Panc1 (cell line): ENCODE measurements around the gene PCGF1. TPM values are rescaled to one million over a fixed set of nuclear protein-coding genes. Genes with fewer than 3 reads are reported as not detected.

Experiments used
- ATAC-seq: fragments of 200-7000 bp; cut with Tn5 transposase; 2 replicates; pipeline ENCODE4 v1.9.1; 2020; ENCODE audit warnings: mild to moderate bottlenecking, moderate library complexity
- BruUV-seq: library from RNA; stranded (reverse); fragments of 400-500 nt; replicated peaks from 2 replicates; lab custom pipeline; 2021; lab: Mats Ljungman, UMichigan
- CTCF ChIA-PET: fragments of 300-600 bp; sonication (Branson Sonifier 250); formaldehyde crosslinking; loops from one replicate; lab custom pipeline; 2022; ENCODE audit warnings: antibody characterized with exemption; lab: Charles Lee
- POLR2A ChIA-PET: fragments of 300-600 bp; sonication (Branson Sonifier 250); formaldehyde crosslinking; loops from one replicate; lab custom pipeline; 2022; ENCODE audit warnings: antibody characterized with exemption; lab: Charles Lee
- DNase-seq: peaks from one replicate; pipeline ENCODE4 v3.0.0-alpha.2; 2010; ENCODE audit warnings: low read depth, low spot score
- H3K27ac ChIP-seq: 2 replicates; pipeline ENCODE4 v1.5.1; 2011; ENCODE audit warnings: mild to moderate bottlenecking, low read length, inconsistent platforms
- H3K27me3 ChIP-seq: fragments of 200-500 bp; sonication (Bioruptor generic); 2 replicates; pipeline ENCODE4 v1.6.0; 2014; ENCODE audit warnings: low read length, inconsistent platforms; ENCODE audit not compliant: control insufficient read depth, insufficient read depth
- H3K36me3 ChIP-seq: fragments of 200-500 bp; sonication (Bioruptor generic); 2 replicates; pipeline ENCODE4 v1.5.1; 2014; ENCODE audit warnings: inconsistent platforms, mild to moderate bottlenecking, low read length, moderate library complexity; ENCODE audit not compliant: control insufficient read depth, insufficient read depth
- H3K4me1 ChIP-seq: 2 replicates; pipeline ENCODE4 v1.5.1; 2011; ENCODE audit warnings: inconsistent platforms, mild to moderate bottlenecking, low read length, moderate library complexity; ENCODE audit not compliant: control insufficient read depth, insufficient read depth
- H3K4me3 ChIP-seq, 2 experiments: 2 replicates each; pipeline ENCODE4 v1.5.1; 2011 to 2012; ENCODE audit warnings: low read depth in 2 of 2, low read length in 2 of 2, mild to moderate bottlenecking in 2 of 2, inconsistent platforms in 1 of 2, moderate library complexity in 1 of 2
- H3K9me3 ChIP-seq: fragments of 200-500 bp; sonication (Bioruptor generic); 2 replicates; pipeline ENCODE4 v1.5.1; 2014; ENCODE audit warnings: low read depth, mild to moderate bottlenecking, inconsistent platforms, low read length, moderate library complexity; ENCODE audit not compliant: control insufficient read depth, insufficient read depth
- CTCF ChIP-seq: fragments of 450-650 bp; IDR thresholded peaks from 2 replicates; pipeline ENCODE4 v1.5.1; 2017; ENCODE audit warnings: mild to moderate bottlenecking
- POLR2AphosphoS5 ChIP-seq: IDR thresholded peaks from 2 replicates; pipeline ENCODE4 v1.6.1; 2012; ENCODE audit warnings: mild to moderate bottlenecking, low read depth, low read length, moderate library complexity
- SIN3A ChIP-seq: IDR thresholded peaks from 2 replicates; pipeline ENCODE4 v1.6.1; 2012; ENCODE audit warnings: low read depth, mild to moderate bottlenecking, low read length, moderate library complexity, borderline replicate concordance; ENCODE audit not compliant: insufficient read depth
- TCF7L2 ChIP-seq: IDR thresholded peaks from 2 replicates; pipeline ENCODE4 v1.6.1; 2011; ENCODE audit warnings: mild to moderate bottlenecking, low read depth, low read length, inconsistent platforms
- in situ Hi-C: cut with HindIII; loops from 2 replicates; pipeline ENCODE4 v1.10.0; 2016; ENCODE audit warnings: low sequenced_read_pairs, low pct_unique_long_range_greater_than_20kb
- intact Hi-C: fragments of 100-400 bp; cut with micrococcal nuclease; formaldehyde crosslinking; loops from one replicate; pipeline ENCODE4 v1.10.0; 2022; ENCODE audit not compliant: unreplicated experiment
- total RNA-seq: library from RNA; stranded (reverse); gene quantifications from one replicate; pipeline ENCODE4 v1.2.1, GENCODE V29; 2021; ENCODE audit not compliant: unreplicated experiment
- TF ChIP-seq, protein P1 (sequence below), 2 experiments: IDR thresholded peaks; 2 replicates each; pipeline ENCODE4 v1.6.1; 2011 to 2012; ENCODE audit warnings: low read depth in 2 of 2, control low read depth in 1 of 2, low read length in 1 of 2, mild to moderate bottlenecking in 1 of 2, moderate library complexity in 1 of 2; ENCODE audit not compliant: insufficient read depth in 1 of 2

PCGF1 gene
- total RNA-seq, 1 experiment from 2014 or later = 36.8 TPM

DNA sequence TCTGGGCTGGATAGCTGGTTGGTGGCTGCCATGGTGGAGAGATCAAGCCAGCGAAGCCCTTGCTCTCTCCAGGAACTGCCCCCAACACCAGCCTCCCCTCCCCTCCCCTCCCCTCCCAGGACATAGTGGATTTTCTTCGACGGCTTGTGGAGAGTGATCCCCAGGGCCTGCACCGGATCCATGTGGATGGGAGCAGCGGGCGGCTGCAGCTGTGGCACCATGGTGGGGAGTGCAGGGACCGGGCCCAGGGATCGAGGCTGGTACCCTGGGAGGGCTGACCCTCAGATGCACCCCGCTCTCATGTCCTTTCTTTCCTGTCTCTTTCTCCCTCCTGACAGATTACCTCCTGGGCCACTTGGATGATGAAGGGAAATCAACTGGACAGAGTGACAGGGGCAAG lies 17.6 kb downstream of the PCGF1 start:
- H3K27me3 ChIP-seq = no peaks in the 10 kb centered on the region
- no peaks in the 10 kb centered on the region; the same call in none of the 2 replicates for H3K36me3 ChIP-seq
- ATAC-seq = no peak
- in situ Hi-C loops = no loop called here
- H3K27ac ChIP-seq = no peak overlapping the region
- ChIA-PET CTCF (no interaction called here), POLR2A (interaction anchor here (0.8 kb wide), 1 partner anchor 11 kb away, joined by 3 read pairs; no protein-coding TSS in a partner anchor)
- no peaks in the 10 kb centered on the region for H3K9me3 ChIP-seq
- no peaks in the 10 kb centered on the region for H3K4me1 ChIP-seq
- H3K4me3 ChIP-seq = no peak overlapping the region
- TF ChIP-seq SIN3A (no peak), TCF7L2 (no peak), POLR2AphosphoS5 (no peak), CTCF (no peak)
- TF ChIP-seq, protein P1, sequence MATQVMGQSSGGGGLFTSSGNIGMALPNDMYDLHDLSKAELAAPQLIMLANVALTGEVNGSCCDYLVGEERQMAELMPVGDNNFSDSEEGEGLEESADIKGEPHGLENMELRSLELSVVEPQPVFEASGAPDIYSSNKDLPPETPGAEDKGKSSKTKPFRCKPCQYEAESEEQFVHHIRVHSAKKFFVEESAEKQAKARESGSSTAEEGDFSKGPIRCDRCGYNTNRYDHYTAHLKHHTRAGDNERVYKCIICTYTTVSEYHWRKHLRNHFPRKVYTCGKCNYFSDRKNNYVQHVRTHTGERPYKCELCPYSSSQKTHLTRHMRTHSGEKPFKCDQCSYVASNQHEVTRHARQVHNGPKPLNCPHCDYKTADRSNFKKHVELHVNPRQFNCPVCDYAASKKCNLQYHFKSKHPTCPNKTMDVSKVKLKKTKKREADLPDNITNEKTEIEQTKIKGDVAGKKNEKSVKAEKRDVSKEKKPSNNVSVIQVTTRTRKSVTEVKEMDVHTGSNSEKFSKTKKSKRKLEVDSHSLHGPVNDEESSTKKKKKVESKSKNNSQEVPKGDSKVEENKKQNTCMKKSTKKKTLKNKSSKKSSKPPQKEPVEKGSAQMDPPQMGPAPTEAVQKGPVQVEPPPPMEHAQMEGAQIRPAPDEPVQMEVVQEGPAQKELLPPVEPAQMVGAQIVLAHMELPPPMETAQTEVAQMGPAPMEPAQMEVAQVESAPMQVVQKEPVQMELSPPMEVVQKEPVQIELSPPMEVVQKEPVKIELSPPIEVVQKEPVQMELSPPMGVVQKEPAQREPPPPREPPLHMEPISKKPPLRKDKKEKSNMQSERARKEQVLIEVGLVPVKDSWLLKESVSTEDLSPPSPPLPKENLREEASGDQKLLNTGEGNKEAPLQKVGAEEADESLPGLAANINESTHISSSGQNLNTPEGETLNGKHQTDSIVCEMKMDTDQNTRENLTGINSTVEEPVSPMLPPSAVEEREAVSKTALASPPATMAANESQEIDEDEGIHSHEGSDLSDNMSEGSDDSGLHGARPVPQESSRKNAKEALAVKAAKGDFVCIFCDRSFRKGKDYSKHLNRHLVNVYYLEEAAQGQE (IDR thresholded peaks at IDR 0.05; ENCODE audit: insufficient read depth in 1 of 2, low read depth in 2 of 2, low read length in 1 of 2) = no peak
- no peak for DNase-seq
- intact Hi-C loops = no loop called here
- BruUV-seq = no TSS peak

DNA sequence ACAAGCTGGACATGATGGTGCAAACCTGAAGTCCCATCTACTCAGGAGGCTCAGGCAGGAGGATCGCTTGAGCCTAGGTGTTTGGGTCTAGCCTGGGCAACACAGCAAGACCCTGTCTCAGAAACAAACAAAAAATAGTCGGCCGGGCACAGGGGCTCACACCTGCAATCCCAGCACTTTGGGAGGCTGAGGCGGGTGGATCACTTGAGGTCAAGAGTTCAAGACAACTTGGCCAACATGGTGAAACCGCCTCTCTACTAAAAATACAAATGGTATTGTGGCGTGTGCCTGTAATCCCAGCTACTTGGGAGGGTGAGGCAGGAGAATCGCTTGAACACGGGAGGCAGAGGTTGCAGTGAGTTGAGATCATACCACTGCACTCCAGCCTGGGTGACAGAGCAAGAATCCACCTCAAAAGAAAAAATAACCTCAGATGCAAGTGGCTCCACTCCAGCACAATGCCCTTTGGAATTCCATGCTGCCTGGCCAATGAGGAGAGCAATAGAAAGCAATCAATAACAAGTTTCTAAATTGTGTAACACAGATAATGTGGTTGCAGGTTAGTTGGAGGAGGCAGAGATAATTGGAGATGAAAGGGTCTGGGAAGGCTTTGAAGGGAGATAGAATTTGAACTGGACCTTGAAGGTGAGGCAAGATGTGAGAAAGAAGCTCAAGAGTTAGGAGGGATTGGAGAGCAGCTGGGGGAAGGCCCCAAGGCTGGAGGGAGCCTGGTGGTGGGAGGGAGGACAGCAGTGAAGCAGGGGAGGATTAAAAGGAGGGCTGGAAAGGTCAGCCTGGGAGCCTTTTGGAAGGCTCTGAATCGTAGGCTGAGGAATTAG lies 18.6 kb downstream of the PCGF1 start:
- ATAC-seq = no peak

More for the DNA sequence above, 18.6 kb downstream of the PCGF1 start:
- H3K4me1 ChIP-seq = peaks cover 4% of the 10 kb centered on the region
- H3K27ac ChIP-seq = no peak overlapping the region
- H3K36me3 ChIP-seq = no peaks in the 10 kb centered on the region; the same call in none of the 2 replicates
- H3K27me3 ChIP-seq = no peaks in the 10 kb centered on the region
- no peaks in the 10 kb centered on the region for H3K9me3 ChIP-seq
- intact Hi-C loops (no loop called here), in situ Hi-C loops (no loop called here)
- no peak overlapping the region for H3K4me3 ChIP-seq
- no peak for TF ChIP-seq TCF7L2
- TF ChIP-seq, protein P1 (IDR thresholded peaks at IDR 0.05; ENCODE audit: insufficient read depth in 1 of 2, low read depth in 2 of 2, low read length in 1 of 2) = no peak
- TF ChIP-seq CTCF = no peak
- no peak for TF ChIP-seq POLR2AphosphoS5
- no peak for TF ChIP-seq SIN3A
- CTCF ChIA-PET = no interaction called here
- no TSS peak for BruUV-seq
- no peak for DNase-seq
- POLR2A ChIA-PET = interaction anchor here (0.8 kb wide), 1 partner anchor 12 kb away, joined by 3 read pairs; no protein-coding TSS in a partner anchor
